Occipital lobe (tissue), 2 donors: ENCODE measurements around the gene TBCD. TPM values are rescaled to one million over a fixed set of nuclear protein-coding genes. Genes with fewer than 3 reads are reported as not detected.
"Not testable (repeated sequence)": the region's sequence is repeated elsewhere in the genome, so short reads cannot be mapped to it uniquely, and the experiment has no call there.

Source experiments
- DNase-seq: peaks from one replicate; lab custom pipeline; 2025; lab: John Stamatoyannopoulos, UW
- total RNA-seq: library from RNA; depleted of rRNA; stranded (reverse); fragments of >200 nt; gene quantifications from one replicate; pipeline ENCODE4 v1.2.3, GENCODE V29; 2014

TBCD gene
- total RNA-seq, 1 donor from 2014 or later, result 58.2 TPM

GRCh38 chr17:82950525-82951102 lies 198.7 kb downstream of the TBCD start:
- no peak for DNase-seq

GRCh38 chr17:82952019-82952418 lies 200.2 kb downstream of the TBCD start:
- no peak for DNase-seq

GRCh38 chr17:82955106-82955505 lies 203.2 kb downstream of the TBCD start:
- DNase-seq, result not testable (repeated sequence)

GRCh38 chr17:82955627-82956026 lies 203.8 kb downstream of the TBCD start:
- DNase-seq, result not testable (repeated sequence)

GRCh38 chr17:82956146-82956725 lies 204.4 kb downstream of the TBCD start:
- DNase-seq, result no peak

GRCh38 chr17:82956726-82957468 lies 205.0 kb downstream of the TBCD start:
- no peak for DNase-seq

GRCh38 chr17:82957469-82957795 lies 205.6 kb downstream of the TBCD start:
- no peak for DNase-seq

GRCh38 chr17:82957961-82958561 lies 206.2 kb downstream of the TBCD start:
- DNase-seq, result no peak

- no peak for DNase-seq
Measured at GRCh38 chr17:82959242-82959930, 207.5 kb downstream of the TBCD start.

GRCh38 chr17:82959990-82960418 lies 208.1 kb downstream of the TBCD start:
- DNase-seq, result no peak

- no peak for DNase-seq
Measured at GRCh38 chr17:82960419-82961271, 208.8 kb downstream of the TBCD start.

GRCh38 chr17:82961366-82962162 lies 209.7 kb downstream of the TBCD start:
- no peak for DNase-seq

- no peak for DNase-seq
Measured at GRCh38 chr17:82962163-82962720, 210.4 kb downstream of the TBCD start.

- DNase-seq, result peak; percentile 23
Measured at GRCh38 chr17:82963104-82963950, 211.5 kb downstream of the TBCD start.

GRCh38 chr17:82964451-82964850 lies 212.6 kb downstream of the TBCD start:
- not testable (repeated sequence) for DNase-seq

- DNase-seq, result no peak
Measured at GRCh38 chr17:82964851-82965341, 213.0 kb downstream of the TBCD start.

- no peak for DNase-seq
Measured at GRCh38 chr17:82965371-82965770, 213.5 kb downstream of the TBCD start.

- DNase-seq, result no peak
Measured at GRCh38 chr17:82966415-82966814, 214.6 kb downstream of the TBCD start.
